Progenitor cell of endocrine pancreas (in vitro differentiated cells): Measurements from ENCODE around the gene PLCL1. TPM values are rescaled to one million over a fixed set of nuclear protein-coding genes. Genes with fewer than 3 reads are reported as not detected.

ENCODE experiments used
- DNase-seq: peaks from one replicate; pipeline ENCODE4 v3.0.0; 2021; ENCODE audit warnings: low spot score; ENCODE audit not compliant: unreplicated experiment
- H3K27ac Mint-ChIP-seq: 2 replicates; pipeline ENCODE4 v1.8.0; 2021; ENCODE audit warnings: mild to moderate bottlenecking, moderate library complexity, mixed read lengths
- H3K27me3 Mint-ChIP-seq: 2 replicates; pipeline ENCODE4 v1.8.0; 2021; ENCODE audit warnings: mixed read lengths
- H3K36me3 Mint-ChIP-seq: 2 replicates; pipeline ENCODE4 v1.8.0; 2022; ENCODE audit warnings: mixed read lengths; ENCODE audit not compliant: insufficient read depth
- H3K4me1 Mint-ChIP-seq: 2 replicates; pipeline ENCODE4 v1.8.0; 2021; ENCODE audit warnings: low read depth, mixed read lengths
- H3K4me3 Mint-ChIP-seq: 2 replicates; pipeline ENCODE4 v1.8.0; 2021; ENCODE audit warnings: low read depth, mild to moderate bottlenecking, moderate library complexity, mixed read lengths
- H3K9me3 Mint-ChIP-seq: 2 replicates; pipeline ENCODE4 v1.8.0; 2021; ENCODE audit warnings: low read depth, mixed read lengths
- total RNA-seq: library from RNA; stranded (reverse); gene quantifications from 2 replicates; pipeline ENCODE4 v1.2.1, GENCODE V29; 2021
- TF ChIP-seq, protein P1 (sequence below): fragments of 200-600 bp; sonication (generic); IDR thresholded peaks from one replicate; pipeline ENCODE4 v1.5.0; 2021; ENCODE audit warnings: antibody characterized with exemption, mild to moderate bottlenecking; ENCODE audit not compliant: unreplicated experiment

Gene PLCL1
- total RNA-seq, 1 donor from 2014 or later = 48.3 TPM

DNA sequence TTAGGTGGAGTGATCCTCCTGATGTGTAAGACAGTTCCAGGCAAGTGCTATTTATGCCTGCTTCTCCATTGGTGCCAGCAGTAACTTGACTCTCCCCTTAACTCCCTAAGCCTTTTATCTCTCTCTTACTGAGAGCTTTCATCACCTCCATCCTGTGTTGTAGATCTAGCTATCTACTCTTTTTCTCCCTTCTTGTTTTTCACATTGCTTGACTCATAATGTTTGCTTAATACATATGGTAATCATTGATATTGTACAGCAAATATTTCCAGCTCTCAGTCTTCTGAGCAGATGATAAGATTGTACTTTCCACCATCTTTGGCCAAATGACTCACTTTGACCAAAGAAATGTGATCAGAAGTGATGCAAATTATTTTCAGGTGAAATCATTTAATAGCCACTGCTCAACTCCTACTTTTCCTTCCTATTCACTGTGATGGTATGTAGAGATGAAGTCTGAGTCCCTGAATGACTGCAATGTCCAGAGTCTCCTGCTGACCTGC lies 165.0 kb downstream of the PLCL1 start:
- TF ChIP-seq, protein P1, sequence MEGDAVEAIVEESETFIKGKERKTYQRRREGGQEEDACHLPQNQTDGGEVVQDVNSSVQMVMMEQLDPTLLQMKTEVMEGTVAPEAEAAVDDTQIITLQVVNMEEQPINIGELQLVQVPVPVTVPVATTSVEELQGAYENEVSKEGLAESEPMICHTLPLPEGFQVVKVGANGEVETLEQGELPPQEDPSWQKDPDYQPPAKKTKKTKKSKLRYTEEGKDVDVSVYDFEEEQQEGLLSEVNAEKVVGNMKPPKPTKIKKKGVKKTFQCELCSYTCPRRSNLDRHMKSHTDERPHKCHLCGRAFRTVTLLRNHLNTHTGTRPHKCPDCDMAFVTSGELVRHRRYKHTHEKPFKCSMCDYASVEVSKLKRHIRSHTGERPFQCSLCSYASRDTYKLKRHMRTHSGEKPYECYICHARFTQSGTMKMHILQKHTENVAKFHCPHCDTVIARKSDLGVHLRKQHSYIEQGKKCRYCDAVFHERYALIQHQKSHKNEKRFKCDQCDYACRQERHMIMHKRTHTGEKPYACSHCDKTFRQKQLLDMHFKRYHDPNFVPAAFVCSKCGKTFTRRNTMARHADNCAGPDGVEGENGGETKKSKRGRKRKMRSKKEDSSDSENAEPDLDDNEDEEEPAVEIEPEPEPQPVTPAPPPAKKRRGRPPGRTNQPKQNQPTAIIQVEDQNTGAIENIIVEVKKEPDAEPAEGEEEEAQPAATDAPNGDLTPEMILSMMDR = no peak
- H3K27me3 Mint-ChIP-seq = no peaks in the 10 kb centered on the region
- no peak overlapping the region for H3K4me3 Mint-ChIP-seq
- peaks cover 23% of the 10 kb centered on the region for H3K36me3 Mint-ChIP-seq
- no peak overlapping the region for H3K27ac Mint-ChIP-seq
- peaks cover 16% of the 10 kb centered on the region for H3K4me1 Mint-ChIP-seq
- peaks cover 12% of the 10 kb centered on the region for H3K9me3 Mint-ChIP-seq
- DNase-seq = no peak

DNA sequence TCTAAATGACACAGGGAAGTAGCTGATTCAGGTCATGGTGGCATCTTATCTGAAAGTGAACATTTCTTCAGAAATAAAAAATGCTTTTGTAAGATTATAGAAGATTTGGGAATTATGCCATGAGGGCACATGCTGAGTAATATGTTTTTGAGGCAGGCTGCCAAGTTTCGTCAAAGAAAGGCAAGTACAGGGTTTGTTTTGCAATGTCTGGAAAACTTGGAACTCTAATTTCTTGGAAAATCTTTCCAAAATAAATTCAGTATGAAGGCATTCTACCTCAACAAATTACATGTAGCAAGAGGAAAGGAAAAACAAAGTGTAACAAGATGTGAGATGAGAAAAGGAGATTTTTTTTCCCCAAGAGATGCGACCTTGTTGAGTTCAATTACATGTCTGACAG lies 167.7 kb downstream of the PLCL1 start:
- Mint-ChIP-seq H3K36me3 (peaks cover 24% of the 10 kb centered on the region), H3K4me1 (peaks cover 9% of the 10 kb centered on the region), H3K9me3 (no peaks in the 10 kb centered on the region), H3K27ac (no peak overlapping the region), H3K4me3 (no peak overlapping the region), H3K27me3 (no peaks in the 10 kb centered on the region)
- no peak for DNase-seq
- TF ChIP-seq, protein P1 = no peak

DNA sequence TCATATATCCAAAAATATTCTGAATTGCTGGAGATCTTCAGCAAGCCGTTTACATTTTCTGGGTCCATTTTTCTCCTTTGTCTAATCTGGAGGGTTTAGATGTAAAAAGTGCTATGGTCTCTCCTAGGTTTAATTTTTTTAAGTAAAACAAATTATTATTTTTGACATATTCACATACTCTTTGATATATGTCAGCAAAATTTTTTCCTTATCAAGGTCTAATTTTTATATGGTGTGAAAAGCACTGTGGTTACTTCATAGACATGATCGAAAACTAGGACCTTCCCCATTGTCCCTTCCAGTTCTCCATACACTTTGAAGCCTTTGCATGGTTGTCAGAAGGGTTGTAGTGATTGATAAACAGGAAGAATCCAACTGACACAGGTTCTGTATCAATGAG lies 168.2 kb downstream of the PLCL1 start:
- TF ChIP-seq, protein P1 = no peak

DNA sequence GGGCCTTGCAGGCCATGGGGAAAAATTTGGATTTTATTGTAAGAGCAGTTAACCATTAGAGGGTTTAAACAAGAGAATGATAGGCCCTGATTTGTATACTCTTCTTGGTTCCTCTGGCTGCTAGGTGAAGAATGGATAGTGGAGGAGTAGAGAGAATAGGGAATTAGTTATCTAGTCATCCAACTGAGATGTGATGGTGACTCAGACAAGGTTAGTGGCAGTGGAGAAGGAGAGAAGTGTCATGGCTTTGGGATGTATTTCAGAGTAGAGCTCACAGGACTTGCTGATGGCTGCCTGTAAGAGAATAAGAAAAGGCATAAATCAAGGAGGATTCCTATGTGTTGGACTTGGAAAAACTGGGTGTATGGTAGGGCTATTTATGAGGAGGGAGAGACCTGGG lies 169.4 kb downstream of the PLCL1 start:
- Mint-ChIP-seq H3K27ac (no peak overlapping the region), H3K9me3 (no peaks in the 10 kb centered on the region), H3K4me3 (no peak overlapping the region), H3K36me3 (peaks cover 25% of the 10 kb centered on the region), H3K4me1 (peaks cover 9% of the 10 kb centered on the region), H3K27me3 (no peaks in the 10 kb centered on the region)
- TF ChIP-seq, protein P1 = no peak
- DNase-seq = no peak

More for the DNA sequence above, 168.2 kb downstream of the PLCL1 start:
- H3K9me3 Mint-ChIP-seq = no peaks in the 10 kb centered on the region
- H3K27me3 Mint-ChIP-seq = no peaks in the 10 kb centered on the region
- DNase-seq = no peak
- peaks cover 9% of the 10 kb centered on the region for H3K4me1 Mint-ChIP-seq
- peaks cover 27% of the 10 kb centered on the region for H3K36me3 Mint-ChIP-seq
- H3K4me3 Mint-ChIP-seq = no peak overlapping the region
- H3K27ac Mint-ChIP-seq = no peak overlapping the region

DNA sequence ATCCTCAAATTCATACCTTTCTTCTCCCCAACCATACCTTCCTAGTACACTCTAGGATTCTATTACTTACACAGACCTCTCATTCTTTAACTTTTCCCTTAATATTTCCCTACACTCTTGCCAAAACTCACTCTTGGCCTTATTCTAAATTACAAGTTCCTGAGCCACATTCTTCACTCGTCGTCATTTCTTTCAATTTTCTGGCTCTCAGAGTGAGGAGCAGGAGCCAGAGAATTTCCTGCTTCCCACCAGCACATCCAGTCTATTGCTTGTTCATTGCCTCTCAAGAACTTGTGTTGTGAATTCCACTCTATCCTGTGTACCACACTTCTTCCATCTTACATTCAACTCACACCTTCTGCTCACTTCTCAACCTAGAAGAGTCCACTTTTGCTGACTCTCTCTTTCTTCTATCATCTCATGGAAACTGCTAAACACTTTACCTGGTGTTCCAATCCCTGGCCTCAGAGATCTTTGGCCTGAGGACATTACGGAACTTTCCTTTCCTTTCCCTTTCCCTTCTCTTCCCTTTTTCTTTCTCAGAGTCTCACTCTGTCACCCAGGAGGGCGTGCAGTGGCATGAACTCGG lies 171.6 kb downstream of the PLCL1 start:
- peaks cover 19% of the 10 kb centered on the region for H3K36me3 Mint-ChIP-seq
- no peaks in the 10 kb centered on the region for H3K27me3 Mint-ChIP-seq

More for the DNA sequence above, 171.6 kb downstream of the PLCL1 start:
- DNase-seq = no peak
- Mint-ChIP-seq H3K4me1 (peaks cover 9% of the 10 kb centered on the region), H3K9me3 (no peaks in the 10 kb centered on the region), H3K27ac (no peak overlapping the region), H3K4me3 (no peak overlapping the region)
- TF ChIP-seq, protein P1 = no peak
